Caco-2 (cell line): Measurements from ENCODE around the gene PDGFA. TPM values are rescaled to one million over a fixed set of nuclear protein-coding genes. Genes with fewer than 3 reads are reported as not detected.

Experiments
- BruUV-seq: library from RNA; stranded (reverse); fragments of 400-500 nt; replicated peaks from 2 replicates; lab custom pipeline; 2021; lab: Mats Ljungman, UMichigan
- CTCF ChIA-PET: fragments of 300-600 bp; sonication (Branson Sonifier 250); formaldehyde crosslinking; loops from one replicate; lab custom pipeline; 2022; ENCODE audit warnings: antibody characterized with exemption; lab: Charles Lee
- POLR2A ChIA-PET: fragments of 300-600 bp; sonication (Branson Sonifier 250); formaldehyde crosslinking; loops from one replicate; lab custom pipeline; 2022; ENCODE audit warnings: antibody characterized with exemption; lab: Charles Lee
- DNase-seq, 2 experiments: peaks; one replicate each; pipeline versions ENCODE4 v3.0.0 to v3.0.0-alpha.2; 2020 to 2022
- H3K27me3 ChIP-seq: replicated peaks from 2 replicates; pipeline ENCODE4 v1.6.0; 2011; ENCODE audit warnings: low read length; ENCODE audit not compliant: control insufficient read depth, insufficient read depth
- H3K36me3 ChIP-seq: 2 replicates; pipeline ENCODE4 v1.5.1; 2011; ENCODE audit warnings: low read length; ENCODE audit not compliant: control insufficient read depth, insufficient read depth
- H3K4me1 ChIP-seq: fragments of 250-450 bp; sonication (Bioruptor Pico); 2 replicates; pipeline ENCODE4 v1.5.1; 2020; ENCODE audit warnings: mild to moderate bottlenecking
- H3K4me3 ChIP-seq: 2 replicates; pipeline ENCODE4 v1.5.1; 2011; ENCODE audit warnings: low read depth, mild to moderate bottlenecking, control low read depth, low read length
- H3K9me3 ChIP-seq: fragments of 250-450 bp; sonication (Bioruptor Pico); 2 replicates; pipeline ENCODE4 v1.5.1; 2020; ENCODE audit warnings: mild to moderate bottlenecking, moderate library complexity
- H3K27ac Mint-ChIP-seq: one replicate; pipeline ENCODE4 v1.8.0; 2022; ENCODE audit warnings: mixed read lengths; ENCODE audit not compliant: unreplicated experiment
- H3K27me3 Mint-ChIP-seq: one replicate; pipeline ENCODE4 v1.8.0; 2022; ENCODE audit warnings: mixed read lengths; ENCODE audit not compliant: insufficient read depth, unreplicated experiment
- H3K36me3 Mint-ChIP-seq: one replicate; pipeline ENCODE4 v1.8.0; 2022; ENCODE audit warnings: mild to moderate bottlenecking, mixed read lengths; ENCODE audit not compliant: insufficient read depth, unreplicated experiment
- H3K4me1 Mint-ChIP-seq: one replicate; pipeline ENCODE4 v1.8.0; 2022; ENCODE audit warnings: low read depth, mixed read lengths; ENCODE audit not compliant: unreplicated experiment
- H3K4me3 Mint-ChIP-seq: one replicate; pipeline ENCODE4 v1.8.0; 2022; ENCODE audit warnings: mild to moderate bottlenecking, moderate library complexity, mixed read lengths; ENCODE audit not compliant: unreplicated experiment
- H3K9me3 Mint-ChIP-seq: one replicate; pipeline ENCODE4 v1.8.0; 2022; ENCODE audit warnings: mixed read lengths; ENCODE audit not compliant: unreplicated experiment
- CTCF ChIP-seq, 2 experiments: fragments of 200-600 bp in 1 of 2; IDR thresholded peaks; 1 replicate in 1 of 2; 2 replicates in 1 of 2; pipeline versions ENCODE4 v1.5.1 to v1.8.0; 2011 to 2022; ENCODE audit warnings: antibody characterized with exemption in 1 of 2, control low read depth in 1 of 2, inconsistent platforms in 1 of 2, low read depth in 1 of 2, low read length in 1 of 2, mild to moderate bottlenecking in 1 of 2, moderate library complexity in 1 of 2; ENCODE audit not compliant: insufficient read depth in 1 of 2, severe bottlenecking in 1 of 2, unreplicated experiment in 1 of 2
- intact Hi-C: fragments of 100-400 bp; cut with micrococcal nuclease; formaldehyde crosslinking; loops from one replicate; pipeline ENCODE4 v1.10.0; 2022; ENCODE audit not compliant: unreplicated experiment
- total RNA-seq: library from RNA; stranded (reverse); gene quantifications from 2 replicates; pipeline ENCODE4 v1.2.3, GENCODE V29; 2022

Gene PDGFA
- total RNA-seq, 1 experiment from 2014 or later, result 78.5 TPM

GRCh38 chr7:452226-452751, 67.4 kb downstream of the PDGFA start:
- Mint-ChIP-seq H3K27me3 (no peaks in the 10 kb centered on the region), H3K9me3 (no peaks in the 10 kb centered on the region), H3K36me3 (no peaks in the 10 kb centered on the region), H3K4me3 (no peak overlapping the region), H3K27ac (no peak overlapping the region), H3K4me1 (peaks cover 7% of the 10 kb centered on the region)
- no TSS peak for BruUV-seq
- Histone ChIP-seq H3K4me3 (no peak overlapping the region), H3K27me3 (no peaks in the 10 kb centered on the region), H3K4me1 (peaks cover 14% of the 10 kb centered on the region; the same call in 1 of the 2 replicates), H3K9me3 (no peaks in the 10 kb centered on the region), H3K36me3 (no peaks in the 10 kb centered on the region)
- TF ChIP-seq CTCF (IDR thresholded peaks at IDR 0.05; ENCODE audit: insufficient read depth in 1 of 2, low read depth in 1 of 2, low read length in 1 of 2, severe bottlenecking in 1 of 2, unreplicated experiment in 1 of 2), result no peak
- ChIA-PET POLR2A (no interaction called here), CTCF (no interaction called here)
- intact Hi-C loops, result no loop called here
- DNase-seq, result no peak

- no peaks in the 10 kb centered on the region for H3K27me3 ChIP-seq
- DNase-seq, result no peak
- intact Hi-C loops, result no loop called here
- no peaks in the 10 kb centered on the region for H3K36me3 ChIP-seq
- Mint-ChIP-seq H3K4me1 (peaks cover 7% of the 10 kb centered on the region), H3K9me3 (no peaks in the 10 kb centered on the region), H3K4me3 (no peak overlapping the region), H3K27me3 (no peaks in the 10 kb centered on the region), H3K27ac (no peak overlapping the region), H3K36me3 (no peaks in the 10 kb centered on the region)
- ChIA-PET POLR2A (no interaction called here), CTCF (interaction anchor here (0.9 kb wide), 1 partner anchor 21 kb away, joined by 4 read pairs; no protein-coding TSS in a partner anchor)
- peaks cover 14% of the 10 kb centered on the region; the same call in 1 of the 2 replicates for H3K4me1 ChIP-seq
- no peak overlapping the region for H3K4me3 ChIP-seq
- BruUV-seq, result no TSS peak
- no peaks in the 10 kb centered on the region for H3K9me3 ChIP-seq
- no peak for TF ChIP-seq CTCF (IDR thresholded peaks at IDR 0.05; ENCODE audit: insufficient read depth in 1 of 2, low read depth in 1 of 2, low read length in 1 of 2, severe bottlenecking in 1 of 2, unreplicated experiment in 1 of 2)
These were observed 68.1 kb downstream of the PDGFA start for GRCh38 chr7:451255-452225.

GRCh38 chr7:450741-451140, 68.9 kb downstream of the PDGFA start:
- Mint-ChIP-seq H3K27ac (no peak overlapping the region), H3K27me3 (no peaks in the 10 kb centered on the region), H3K4me1 (peaks cover 7% of the 10 kb centered on the region), H3K9me3 (no peaks in the 10 kb centered on the region), H3K4me3 (no peak overlapping the region), H3K36me3 (no peaks in the 10 kb centered on the region)
- no peaks in the 10 kb centered on the region for H3K9me3 ChIP-seq
- H3K27me3 ChIP-seq, result no peaks in the 10 kb centered on the region
- POLR2A ChIA-PET, result no interaction called here
- intact Hi-C loops, result no loop called here
- DNase-seq, result no peak
- BruUV-seq, result no TSS peak
- CTCF ChIA-PET, result interaction anchor here (1.3 kb wide), 1 partner anchor 22 kb away, joined by 5 read pairs; no protein-coding TSS in a partner anchor
- H3K36me3 ChIP-seq, result no peaks in the 10 kb centered on the region
- TF ChIP-seq CTCF (IDR thresholded peaks at IDR 0.05; ENCODE audit: insufficient read depth in 1 of 2, low read depth in 1 of 2, low read length in 1 of 2, severe bottlenecking in 1 of 2, unreplicated experiment in 1 of 2), result no peak
- H3K4me1 ChIP-seq, result peaks cover 14% of the 10 kb centered on the region; the same call in 1 of the 2 replicates
- H3K4me3 ChIP-seq, result no peak overlapping the region
